Mucosa of stomach (tissue), 1 donor: ENCODE results near the gene GDPD5.

Source experiments
- H3K27me3 ChIP-seq: one replicate; pipeline ENCODE4 v1.7.0; 2013; ENCODE audit warnings: mild to moderate bottlenecking, low read length; ENCODE audit not compliant: control insufficient read depth, insufficient read depth
- H3K36me3 ChIP-seq: one replicate; pipeline ENCODE4 v1.7.0; 2013; ENCODE audit warnings: low read length; ENCODE audit not compliant: control insufficient read depth, insufficient read depth
- H3K4me1 ChIP-seq: one replicate; pipeline ENCODE4 v1.7.0; 2013; ENCODE audit warnings: mild to moderate bottlenecking, low read length; ENCODE audit not compliant: control insufficient read depth, insufficient read depth
- H3K4me3 ChIP-seq: one replicate; pipeline ENCODE4 v1.7.0; 2013; ENCODE audit warnings: low read length
- H3K9ac ChIP-seq: one replicate; pipeline ENCODE4 v1.7.0; 2013; ENCODE audit warnings: mild to moderate bottlenecking, low read length, moderate library complexity
- H3K9me3 ChIP-seq: one replicate; pipeline ENCODE4 v1.7.0; 2013; ENCODE audit warnings: mild to moderate bottlenecking, low read length, moderate library complexity; ENCODE audit not compliant: control insufficient read depth
- donor health status: Pancreatic carcinoma.

GDPD5 gene

GRCh38 chr11:75554258-75555022 lies 28.7 kb upstream of the GDPD5 start:
- no peaks in the 10 kb centered on the region for H3K27me3 ChIP-seq
- H3K36me3 ChIP-seq = no peaks in the 10 kb centered on the region
- no peaks in the 10 kb centered on the region for H3K9me3 ChIP-seq
- H3K4me3 ChIP-seq = no peak overlapping the region
- H3K9ac ChIP-seq = no peak overlapping the region
- peaks cover 23% of the 10 kb centered on the region for H3K4me1 ChIP-seq

- Histone ChIP-seq H3K9ac (no peak overlapping the region), H3K4me3 (no peak overlapping the region), H3K9me3 (no peaks in the 10 kb centered on the region), H3K4me1 (peaks cover 17% of the 10 kb centered on the region), H3K27me3 (no peaks in the 10 kb centered on the region), H3K36me3 (no peaks in the 10 kb centered on the region)
Observed at GRCh38 chr11:75553889-75554257, 28.1 kb upstream of the GDPD5 start.

- no peaks in the 10 kb centered on the region for H3K36me3 ChIP-seq
- no peaks in the 10 kb centered on the region for H3K27me3 ChIP-seq
- H3K9me3 ChIP-seq = no peaks in the 10 kb centered on the region
- no peak overlapping the region for H3K9ac ChIP-seq
- peaks cover 10% of the 10 kb centered on the region for H3K4me1 ChIP-seq
- H3K4me3 ChIP-seq = no peak overlapping the region
Observed at GRCh38 chr11:75553182-75553581, 27.4 kb upstream of the GDPD5 start.

GRCh38 chr11:75549370-75549958 lies 23.7 kb upstream of the GDPD5 start:
- H3K27me3 ChIP-seq = peaks cover 3% of the 10 kb centered on the region
- no peak overlapping the region for H3K9ac ChIP-seq
- no peaks in the 10 kb centered on the region for H3K36me3 ChIP-seq
- H3K9me3 ChIP-seq = no peaks in the 10 kb centered on the region
- peaks cover 3% of the 10 kb centered on the region for H3K4me1 ChIP-seq
- no peak overlapping the region for H3K4me3 ChIP-seq

GRCh38 chr11:75548595-75549272 lies 23.0 kb upstream of the GDPD5 start:
- no peak overlapping the region for H3K4me3 ChIP-seq
- H3K9ac ChIP-seq = no peak overlapping the region
- no peaks in the 10 kb centered on the region for H3K9me3 ChIP-seq
- no peaks in the 10 kb centered on the region for H3K36me3 ChIP-seq
- H3K27me3 ChIP-seq = peaks cover 3% of the 10 kb centered on the region
- H3K4me1 ChIP-seq = no peaks in the 10 kb centered on the region

GRCh38 chr11:75547617-75548058 lies 21.9 kb upstream of the GDPD5 start:
- H3K9ac ChIP-seq = no peak overlapping the region
- no peak overlapping the region for H3K4me3 ChIP-seq
- no peaks in the 10 kb centered on the region for H3K36me3 ChIP-seq
- H3K27me3 ChIP-seq = peaks cover 3% of the 10 kb centered on the region
- H3K4me1 ChIP-seq = no peaks in the 10 kb centered on the region
- H3K9me3 ChIP-seq = no peaks in the 10 kb centered on the region

GRCh38 chr11:75547177-75547576 lies 21.4 kb upstream of the GDPD5 start:
- no peaks in the 10 kb centered on the region for H3K4me1 ChIP-seq

GRCh38 chr11:75543806-75544205 lies 18.1 kb upstream of the GDPD5 start:
- H3K36me3 ChIP-seq = no peaks in the 10 kb centered on the region
- no peak overlapping the region for H3K4me3 ChIP-seq
- H3K27me3 ChIP-seq = peaks cover 3% of the 10 kb centered on the region
- H3K9me3 ChIP-seq = no peaks in the 10 kb centered on the region
- no peak overlapping the region for H3K9ac ChIP-seq
- no peaks in the 10 kb centered on the region for H3K4me1 ChIP-seq

More at GRCh38 chr11:75547177-75547576, 21.4 kb upstream of the GDPD5 start:
- Histone ChIP-seq H3K9me3 (no peaks in the 10 kb centered on the region), H3K27me3 (peaks cover 3% of the 10 kb centered on the region), H3K9ac (no peak overlapping the region), H3K36me3 (no peaks in the 10 kb centered on the region), H3K4me3 (no peak overlapping the region)

GRCh38 chr11:75542088-75542438 lies 16.3 kb upstream of the GDPD5 start:
- Histone ChIP-seq H3K9me3 (no peaks in the 10 kb centered on the region), H3K27me3 (peaks cover 3% of the 10 kb centered on the region), H3K36me3 (no peaks in the 10 kb centered on the region), H3K4me3 (no peak overlapping the region), H3K9ac (no peak overlapping the region), H3K4me1 (no peaks in the 10 kb centered on the region)

GRCh38 chr11:75541193-75542087 lies 15.7 kb upstream of the GDPD5 start:
- Histone ChIP-seq H3K9me3 (no peaks in the 10 kb centered on the region), H3K36me3 (no peaks in the 10 kb centered on the region), H3K4me3 (no peak overlapping the region), H3K27me3 (peaks cover 3% of the 10 kb centered on the region), H3K4me1 (no peaks in the 10 kb centered on the region), H3K9ac (no peak overlapping the region)

GRCh38 chr11:75539459-75540334 lies 14.0 kb upstream of the GDPD5 start:
- H3K4me1 ChIP-seq = peaks cover under 1% of the 10 kb centered on the region
- H3K27me3 ChIP-seq = no peaks in the 10 kb centered on the region
- no peaks in the 10 kb centered on the region for H3K9me3 ChIP-seq
- no peak overlapping the region for H3K4me3 ChIP-seq
- H3K36me3 ChIP-seq = no peaks in the 10 kb centered on the region
- H3K9ac ChIP-seq = no peak overlapping the region
